Activated CD8-positive, alpha-beta memory T cell treated with anti-CD3 and anti-CD28 coated beads for 1 hour (primary cell): ENCODE measurements around the gene TBC1D24.
"Not testable (repeated sequence)": the region's sequence is repeated elsewhere in the genome, so short reads cannot be mapped to it uniquely, and the experiment has no call there.

Source experiments
- DNase-seq, 2 donors: peaks; one replicate each; pipeline ENCODE4 v3.0.0-alpha.2; 2020; ENCODE audit warnings: low read depth in 1 of 2; ENCODE audit errors: extremely low read depth in 1 of 2

The TBC1D24 gene

DNA sequence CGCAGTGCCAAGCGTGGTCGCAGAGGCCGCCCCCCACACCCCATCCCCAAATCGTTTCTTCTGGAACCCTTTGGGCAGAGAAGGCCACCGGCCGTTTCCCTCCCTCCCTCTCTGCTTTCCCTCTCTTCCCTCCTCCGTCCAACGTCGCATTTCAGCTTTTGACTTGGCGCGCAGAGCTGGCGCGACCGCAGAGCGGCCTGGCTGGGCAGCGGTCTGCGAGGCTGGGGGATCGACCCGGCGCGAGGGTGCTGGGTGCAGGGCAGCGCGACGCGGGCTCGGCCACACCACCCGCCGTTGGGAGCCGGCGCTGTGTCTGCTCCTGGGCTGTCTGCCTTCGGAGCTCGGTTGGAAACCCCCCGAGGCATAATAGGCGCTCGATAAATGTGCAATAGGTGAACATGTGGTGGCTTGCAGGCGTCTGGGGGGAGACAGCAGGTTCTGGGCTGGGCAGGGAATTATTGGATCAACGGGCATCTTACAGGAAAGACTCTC lies 6.6 kb upstream of the TBC1D24 start:
- no peak for DNase-seq

- no peak for DNase-seq
Measured at GRCh38 chr16:2468725-2469398, 6.1 kb upstream of the TBC1D24 start.

DNA sequence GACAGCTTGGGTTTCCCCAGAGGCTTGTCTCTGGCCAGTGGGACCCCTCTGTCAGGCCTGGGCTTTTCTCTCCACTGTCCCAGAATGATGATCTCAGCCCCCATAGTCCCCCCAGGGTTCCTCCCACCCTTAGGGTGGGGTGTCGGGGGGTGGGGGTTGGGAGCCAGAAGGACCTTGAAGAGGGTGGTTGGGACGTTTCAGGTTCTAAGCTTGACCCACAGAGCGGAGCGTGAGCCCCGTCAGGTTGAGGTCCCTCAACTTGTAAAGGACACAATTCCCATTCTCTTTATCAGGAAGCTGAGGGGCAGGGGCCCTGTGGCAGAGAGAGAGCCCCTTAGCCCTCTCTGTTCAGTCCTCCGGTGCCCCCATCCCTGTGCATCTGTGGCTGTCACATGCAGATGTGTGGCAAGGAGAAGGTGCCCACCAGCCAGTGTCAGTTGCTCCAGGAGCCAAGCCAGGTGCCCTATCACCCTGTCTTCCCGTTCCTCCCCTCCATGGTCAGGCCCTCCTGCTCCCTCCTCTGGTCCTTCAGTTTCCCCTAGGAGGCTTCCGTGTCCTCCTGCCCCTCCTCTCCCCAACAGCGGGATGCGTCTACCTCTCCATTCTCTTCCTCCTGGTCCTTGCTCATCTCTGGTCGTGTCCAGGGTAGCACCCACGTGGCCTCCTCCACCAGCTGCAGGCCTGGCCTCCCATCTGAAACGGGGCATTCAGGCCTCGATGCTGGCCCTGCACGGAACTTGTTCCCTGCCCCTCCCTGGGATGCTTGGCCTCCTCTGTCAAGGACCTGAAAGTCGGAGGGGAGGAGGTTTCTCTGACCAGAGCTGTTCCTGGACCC lies 5.3 kb upstream of the TBC1D24 start:
- no peak for DNase-seq

DNA sequence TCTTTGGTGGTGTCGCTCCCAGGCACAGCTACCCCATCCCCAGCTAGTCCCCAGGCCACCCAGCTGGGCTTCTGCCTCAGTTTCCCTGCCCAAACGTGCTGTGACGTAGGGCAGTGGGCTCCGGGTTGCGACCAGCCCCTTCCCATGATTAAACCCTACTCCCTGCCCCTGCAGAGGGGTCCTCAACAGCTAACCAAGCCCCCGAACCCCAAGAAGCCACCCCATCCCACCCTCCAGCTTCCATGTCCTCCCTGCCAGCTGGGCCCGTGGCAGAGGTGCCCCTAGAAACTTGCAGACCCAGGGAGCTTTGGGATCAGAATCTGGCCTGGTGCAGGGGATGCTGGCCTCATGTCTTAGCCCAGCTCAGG lies 4.7 kb upstream of the TBC1D24 start:
- no peak for DNase-seq

DNA sequence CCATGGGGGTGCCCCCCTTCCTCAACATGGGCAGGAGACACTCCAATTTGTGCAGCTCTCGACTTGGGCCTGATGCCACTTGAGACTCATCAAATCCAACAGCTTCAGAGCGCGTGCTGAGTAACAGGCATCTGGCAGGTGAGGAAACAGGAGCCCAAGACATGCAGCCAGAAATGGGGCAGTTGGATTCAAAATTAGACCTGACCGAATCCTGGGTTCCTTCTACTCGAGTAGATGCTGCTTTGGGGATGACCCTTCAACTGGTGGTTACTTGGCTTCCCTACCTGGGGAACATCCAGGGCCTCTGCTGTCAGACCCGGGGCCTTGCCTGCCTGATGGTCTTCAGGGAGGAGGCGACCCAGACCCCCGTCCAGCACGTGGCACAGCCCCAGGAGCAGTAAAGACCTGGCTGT lies 4.3 kb upstream of the TBC1D24 start:
- DNase-seq: no peak

DNA sequence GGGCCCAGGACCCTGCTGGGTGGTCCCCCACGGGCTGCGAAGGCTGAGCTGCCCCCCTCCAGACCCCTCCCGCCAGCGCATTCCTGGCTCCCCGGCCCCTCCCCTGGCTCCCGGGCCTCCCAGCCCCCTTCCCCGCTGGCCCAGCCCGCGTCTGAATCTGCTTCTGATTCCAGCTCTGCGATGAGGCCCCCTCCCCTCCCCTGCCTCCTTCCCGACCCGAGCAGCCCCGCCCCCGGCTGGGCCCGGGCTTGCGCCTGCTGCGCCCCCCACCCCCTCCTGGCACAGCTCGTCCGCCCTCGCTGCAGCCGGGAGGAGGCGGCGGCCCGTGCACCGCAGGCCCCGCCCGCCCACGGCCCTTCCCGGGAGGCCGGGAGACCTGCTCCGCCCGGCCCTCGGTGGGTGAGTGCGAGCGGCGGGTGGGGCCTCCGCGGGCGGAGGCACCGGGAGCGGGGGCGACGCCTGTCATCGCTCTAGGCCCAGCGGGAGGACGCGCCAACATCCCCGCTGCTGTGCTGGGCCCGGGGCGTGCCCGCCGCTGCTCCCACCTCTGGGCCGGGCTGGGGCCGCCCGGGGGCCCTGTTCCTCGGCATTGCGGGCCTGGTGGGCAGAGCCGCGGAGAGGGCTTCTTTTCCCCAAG lies 3.8 kb upstream of the TBC1D24 start, which contains the start of gene NTN3:
TSS of gene NTN3 (plus strand) at position 282 of the 637 bp plus-strand sequence. CDS start 405 bp downstream, outside the sequence.
- DNase-seq: no peak

GRCh38 chr16:2471653-2472487 lies 3.1 kb upstream of the TBC1D24 start:
- DNase-seq: no peak

DNA sequence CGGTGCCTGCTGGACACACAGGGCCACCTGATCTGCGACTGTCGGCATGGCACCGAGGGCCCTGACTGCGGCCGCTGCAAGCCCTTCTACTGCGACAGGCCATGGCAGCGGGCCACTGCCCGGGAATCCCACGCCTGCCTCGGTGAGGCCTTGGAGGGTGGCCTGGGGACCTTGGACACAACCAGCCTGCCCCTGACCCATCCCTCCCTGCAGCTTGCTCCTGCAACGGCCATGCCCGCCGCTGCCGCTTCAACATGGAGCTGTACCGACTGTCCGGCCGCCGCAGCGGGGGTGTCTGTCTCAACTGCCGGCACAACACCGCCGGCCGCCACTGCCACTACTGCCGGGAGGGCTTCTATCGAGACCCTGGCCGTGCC lies 2.5 kb upstream of the TBC1D24 start:
- DNase-seq: no peak

DNA sequence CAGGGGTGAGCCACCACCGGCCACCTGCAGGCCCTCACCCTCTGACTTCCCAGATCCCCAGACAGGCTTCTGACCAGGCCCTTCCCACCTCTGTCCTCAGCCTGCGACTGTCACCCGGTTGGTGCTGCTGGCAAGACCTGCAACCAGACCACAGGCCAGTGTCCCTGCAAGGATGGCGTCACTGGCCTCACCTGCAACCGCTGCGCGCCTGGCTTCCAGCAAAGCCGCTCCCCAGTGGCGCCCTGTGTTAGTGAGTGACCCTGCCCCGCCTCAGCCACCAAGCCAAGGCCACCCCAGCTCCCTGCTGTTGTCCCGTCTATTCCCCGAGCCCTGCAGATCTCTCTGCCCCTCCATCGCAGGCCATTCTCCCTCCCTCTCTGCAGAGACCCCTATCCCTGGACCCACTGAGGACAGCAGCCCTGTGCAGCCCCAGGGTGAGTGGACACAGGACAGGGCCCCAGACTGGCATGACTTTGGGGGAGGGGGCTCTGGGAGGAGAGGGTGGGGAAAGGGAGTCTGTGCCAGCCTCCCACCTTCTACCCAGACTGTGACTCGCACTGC lies 2.0 kb upstream of the TBC1D24 start:
- DNase-seq: no peak

GRCh38 chr16:2473446-2473926 lies 1.4 kb upstream of the TBC1D24 start:
- no peak for DNase-seq

DNA sequence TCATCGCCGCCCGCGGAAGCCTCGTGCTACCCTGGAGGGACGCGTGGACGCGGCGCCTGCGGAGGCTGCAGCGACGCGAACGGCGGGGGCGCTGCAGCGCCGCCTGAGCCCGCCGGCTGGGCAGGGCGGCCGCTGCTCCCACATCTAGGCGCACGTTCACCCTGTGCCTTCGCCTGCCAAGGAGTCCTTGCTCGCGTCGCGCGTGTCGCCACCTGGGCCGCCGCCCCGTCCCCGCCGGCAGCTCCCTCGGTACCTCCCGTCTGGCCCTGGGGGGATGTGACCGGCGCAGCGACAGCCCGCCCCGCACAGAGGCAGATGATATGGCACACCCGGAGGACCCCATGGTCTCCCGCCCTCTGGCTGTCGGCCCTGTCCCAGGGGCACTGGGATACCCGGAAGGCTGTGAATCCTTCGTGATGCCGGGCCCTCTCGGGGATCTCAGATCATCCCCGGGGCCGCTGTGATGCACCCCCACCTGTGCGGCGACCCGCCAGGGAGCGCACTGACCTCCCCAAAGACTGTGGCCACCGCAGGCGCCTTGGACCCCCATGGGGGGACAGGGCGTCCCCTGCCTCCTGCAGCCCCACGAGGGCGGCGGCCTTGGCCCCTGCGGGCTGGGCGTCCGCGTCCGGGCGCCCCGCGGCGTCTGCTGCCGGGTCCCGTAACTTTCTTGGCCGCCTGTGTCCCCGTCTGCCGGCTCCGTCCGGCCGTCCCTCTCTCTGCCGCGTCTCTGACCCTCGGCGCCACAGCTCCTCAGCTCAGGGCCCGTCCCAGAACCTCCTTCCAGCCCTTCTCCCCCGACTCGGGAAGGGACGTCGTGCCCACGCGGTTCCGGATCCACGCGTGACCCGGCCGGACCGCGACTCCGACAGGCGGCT lies 689 bp upstream of the TBC1D24 start:
- peak; percentile 23 to 40 for DNase-seq

DNA sequence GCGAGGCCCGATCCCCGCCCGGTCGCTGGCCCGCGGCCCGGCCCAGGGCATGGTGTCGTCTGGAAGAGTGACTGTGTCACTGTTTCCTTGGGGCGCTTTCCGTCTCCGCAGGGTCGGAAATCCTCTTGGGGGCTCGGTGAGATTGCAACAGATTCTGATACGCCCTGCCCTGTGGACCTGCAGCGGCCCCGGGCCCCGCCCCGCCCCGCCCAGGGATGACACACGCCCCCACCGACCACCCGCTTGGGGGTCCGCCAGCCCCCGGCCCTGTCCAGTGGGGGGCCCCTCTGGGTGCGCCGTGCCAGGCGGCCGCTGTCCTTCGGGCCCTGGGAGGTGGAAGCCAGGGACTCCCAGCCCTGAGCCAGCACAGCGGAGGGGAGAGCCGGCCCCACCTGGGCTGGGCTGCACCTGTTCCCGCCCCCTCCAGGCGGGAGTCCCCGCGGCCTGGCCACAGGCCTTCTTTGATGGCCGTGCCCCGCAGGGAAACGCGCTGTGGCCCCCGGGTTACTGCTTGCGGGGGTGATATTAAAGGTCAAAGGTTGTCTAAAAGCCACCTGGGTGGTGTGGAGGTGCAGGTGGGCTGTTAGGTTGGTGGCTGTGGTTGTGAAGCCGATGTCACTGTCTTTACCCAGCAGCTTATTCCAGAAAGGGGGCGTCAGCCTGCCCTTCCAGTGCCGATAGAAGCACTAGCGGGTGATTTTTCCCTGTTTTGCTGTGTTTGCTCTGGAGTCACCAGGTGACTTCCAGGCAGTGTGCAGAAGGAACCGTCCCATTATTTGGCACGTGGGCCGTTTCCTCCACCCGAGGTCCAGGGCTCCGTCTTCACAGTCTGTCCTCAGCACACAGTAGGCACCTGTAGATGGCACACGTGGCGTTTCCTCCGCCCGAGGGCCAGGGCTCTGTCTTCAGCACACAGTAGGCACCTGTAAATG lies 752 bp downstream of the TBC1D24 start:
- peak in 1 of 2 donors; percentile 31 for DNase-seq

- DNase-seq: no peak
Measured at GRCh38 chr16:2476345-2476720, 1.4 kb downstream of the TBC1D24 start.

GRCh38 chr16:2476741-2477140 lies 1.8 kb downstream of the TBC1D24 start:
- no peak for DNase-seq

GRCh38 chr16:2477327-2477726 lies 2.4 kb downstream of the TBC1D24 start:
- no peak for DNase-seq

- no peak for DNase-seq
Measured at GRCh38 chr16:2478279-2478678, 3.4 kb downstream of the TBC1D24 start.

DNA sequence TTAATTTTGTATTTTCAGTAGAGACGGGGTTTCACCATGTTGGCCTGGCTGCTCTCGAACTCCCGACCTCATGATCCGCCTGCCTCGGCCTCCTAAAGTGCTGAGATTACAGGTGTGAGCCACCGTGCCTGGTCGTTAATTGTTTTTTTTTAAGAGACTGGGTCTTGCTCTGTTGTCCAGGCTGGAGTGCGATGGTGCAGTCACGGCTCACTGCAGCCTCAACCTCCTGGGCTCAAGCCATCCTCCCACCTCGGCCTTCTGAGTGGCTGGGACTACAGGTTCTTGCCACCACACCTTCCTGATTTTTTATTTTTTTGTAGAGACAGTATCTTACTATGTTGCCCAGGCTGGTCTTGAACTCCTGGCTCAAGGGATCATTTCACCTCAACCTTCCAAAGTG lies 5.1 kb downstream of the TBC1D24 start:
- DNase-seq: not testable (repeated sequence)

- no peak for DNase-seq
Measured at GRCh38 chr16:2480948-2481347, 6.0 kb downstream of the TBC1D24 start.
